AG09319 (cell line): ENCODE data around the gene SCFD2.

Source experiments
- DNase-seq: peaks from one replicate; pipeline ENCODE4 v3.0.0-alpha.2; 2010; ENCODE audit warnings: low read depth; ENCODE audit errors: extremely low read depth
- TF ChIP-seq, protein P1 (sequence below): IDR thresholded peaks from 2 replicates; pipeline ENCODE4 v1.5.1; 2011; ENCODE audit warnings: low read depth, mild to moderate bottlenecking, inconsistent platforms, low read length, moderate library complexity

The SCFD2 gene

DNA sequence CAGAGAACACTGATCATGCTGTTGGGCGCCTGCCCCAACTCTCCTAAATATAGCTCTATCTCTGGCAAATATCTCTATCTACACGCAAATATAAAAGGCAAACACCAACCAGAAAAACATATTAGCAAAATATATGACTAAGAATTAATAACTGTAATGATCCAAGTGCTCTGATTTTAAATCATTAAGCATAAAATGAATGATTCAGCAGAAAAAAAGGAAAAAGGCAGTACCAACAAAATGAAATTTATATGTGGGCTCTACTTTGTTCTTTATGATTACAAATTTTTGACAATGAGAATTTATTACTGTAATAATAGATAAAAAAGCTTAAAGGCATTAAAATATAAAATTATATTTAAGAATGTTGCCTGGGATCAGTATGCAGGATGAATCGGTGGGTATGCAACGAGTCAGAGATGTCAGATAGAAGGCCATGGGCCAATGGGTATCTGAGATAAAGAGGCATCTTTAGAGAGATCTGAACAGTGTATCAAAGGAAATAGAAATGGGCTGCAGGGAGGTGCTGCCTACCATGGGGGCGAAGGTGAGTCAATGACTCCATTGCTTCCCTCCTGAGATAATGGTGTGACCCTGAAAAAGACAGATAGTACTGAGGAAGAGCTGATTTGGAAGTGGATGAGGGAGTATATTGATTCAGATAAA, 234.8 kb downstream of the SCFD2 start:
- no peak for DNase-seq
- TF ChIP-seq, protein P1, sequence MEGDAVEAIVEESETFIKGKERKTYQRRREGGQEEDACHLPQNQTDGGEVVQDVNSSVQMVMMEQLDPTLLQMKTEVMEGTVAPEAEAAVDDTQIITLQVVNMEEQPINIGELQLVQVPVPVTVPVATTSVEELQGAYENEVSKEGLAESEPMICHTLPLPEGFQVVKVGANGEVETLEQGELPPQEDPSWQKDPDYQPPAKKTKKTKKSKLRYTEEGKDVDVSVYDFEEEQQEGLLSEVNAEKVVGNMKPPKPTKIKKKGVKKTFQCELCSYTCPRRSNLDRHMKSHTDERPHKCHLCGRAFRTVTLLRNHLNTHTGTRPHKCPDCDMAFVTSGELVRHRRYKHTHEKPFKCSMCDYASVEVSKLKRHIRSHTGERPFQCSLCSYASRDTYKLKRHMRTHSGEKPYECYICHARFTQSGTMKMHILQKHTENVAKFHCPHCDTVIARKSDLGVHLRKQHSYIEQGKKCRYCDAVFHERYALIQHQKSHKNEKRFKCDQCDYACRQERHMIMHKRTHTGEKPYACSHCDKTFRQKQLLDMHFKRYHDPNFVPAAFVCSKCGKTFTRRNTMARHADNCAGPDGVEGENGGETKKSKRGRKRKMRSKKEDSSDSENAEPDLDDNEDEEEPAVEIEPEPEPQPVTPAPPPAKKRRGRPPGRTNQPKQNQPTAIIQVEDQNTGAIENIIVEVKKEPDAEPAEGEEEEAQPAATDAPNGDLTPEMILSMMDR: no peak

DNA sequence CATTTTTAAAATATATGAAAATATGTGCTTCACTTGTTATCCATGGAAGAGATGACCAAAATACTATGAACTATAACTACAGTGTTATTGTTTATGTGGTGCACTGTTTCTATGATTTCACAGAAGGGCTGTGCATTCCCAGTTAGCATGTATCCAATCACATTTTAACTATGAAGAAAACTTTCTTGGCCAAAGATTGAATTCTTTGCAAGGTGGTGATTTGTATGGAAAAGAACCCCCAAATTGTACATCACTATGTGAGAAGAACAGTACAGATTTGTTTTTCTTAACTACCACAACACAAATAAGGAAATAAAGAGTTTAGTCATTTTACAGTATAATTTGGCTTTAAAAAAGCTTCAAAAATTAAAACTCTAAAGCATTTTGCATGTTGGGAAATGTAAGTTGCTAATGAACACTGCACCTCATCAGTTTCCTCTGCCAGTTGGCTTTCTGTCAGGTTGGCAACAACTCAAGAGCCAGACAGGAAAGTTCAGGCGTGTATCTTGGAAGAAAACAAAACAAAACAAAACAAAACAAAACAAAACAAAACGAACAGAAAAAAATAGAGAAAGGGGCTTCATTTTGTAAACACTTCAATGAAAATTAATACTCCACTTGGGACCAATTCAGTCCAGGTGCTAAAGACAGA, 237.0 kb downstream of the SCFD2 start:
- no peak for DNase-seq

DNA sequence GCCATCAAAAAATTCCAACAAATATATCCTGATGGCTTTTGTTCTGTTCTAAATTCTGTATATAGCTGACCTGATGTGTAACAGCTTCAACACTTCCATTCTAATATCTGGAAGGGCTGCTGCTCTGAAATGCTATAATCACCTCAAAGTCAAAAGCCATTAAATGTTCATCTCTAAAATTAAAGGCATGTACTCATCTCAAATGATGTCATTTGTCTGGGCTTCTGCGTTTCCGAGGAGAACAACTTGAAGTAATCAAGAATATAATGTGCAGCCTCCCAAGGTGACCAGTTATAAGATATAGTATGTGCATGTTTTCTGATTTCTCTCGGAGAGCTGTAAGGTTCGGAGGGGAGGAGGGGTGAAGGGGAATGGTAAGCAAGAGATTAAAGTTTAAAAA, 237.6 kb downstream of the SCFD2 start:
- TF ChIP-seq, protein P1: no peak

More for the DNA sequence above, 237.0 kb downstream of the SCFD2 start:
- TF ChIP-seq, protein P1: no peak

DNA sequence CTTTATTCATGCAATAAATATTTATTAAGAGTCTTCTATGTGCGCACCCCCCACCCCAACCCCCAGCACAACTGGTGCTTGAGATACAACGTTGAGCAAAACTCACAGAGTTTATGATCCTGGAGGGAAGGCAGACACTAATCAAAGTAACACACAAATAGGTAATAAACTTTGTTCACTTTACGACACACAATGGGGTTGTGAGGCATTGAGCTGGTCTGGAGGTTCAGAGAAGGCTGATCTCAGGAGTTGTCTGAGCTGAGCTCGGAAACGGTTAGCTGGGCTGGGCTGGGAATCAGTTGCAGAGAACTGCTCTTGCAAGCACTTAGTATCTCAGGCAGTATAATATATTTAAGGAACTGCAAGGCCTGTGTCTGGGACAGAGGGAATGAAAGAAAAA, 238.5 kb downstream of the SCFD2 start:
- TF ChIP-seq, protein P1: no peak
- DNase-seq: no peak

More for the DNA sequence above, 237.6 kb downstream of the SCFD2 start:
- no peak for DNase-seq

GRCh38 chr4:53126099-53126498, 239.8 kb downstream of the SCFD2 start:
- DNase-seq: no peak
- TF ChIP-seq, protein P1: no peak

DNA sequence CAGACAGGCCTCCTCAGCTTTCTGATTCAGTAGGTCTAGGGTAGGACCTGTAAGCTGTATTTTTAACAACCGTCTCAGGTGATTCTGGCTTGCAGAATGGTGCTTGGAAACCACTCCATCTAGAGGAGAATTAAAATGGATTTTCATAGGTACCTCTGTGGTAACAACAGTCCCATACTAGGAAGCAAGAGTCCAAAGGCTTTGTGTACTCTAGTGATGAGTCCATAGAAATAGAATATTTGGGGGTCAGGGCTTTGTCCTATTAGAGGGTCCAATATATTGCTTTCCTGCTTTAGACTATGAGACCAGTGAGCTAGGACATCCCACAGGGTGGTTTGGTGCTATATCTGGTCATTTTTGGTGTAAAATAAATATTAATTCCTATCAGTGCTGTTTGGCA, 242.0 kb downstream of the SCFD2 start:
- DNase-seq: no peak
- TF ChIP-seq, protein P1: no peak

DNA sequence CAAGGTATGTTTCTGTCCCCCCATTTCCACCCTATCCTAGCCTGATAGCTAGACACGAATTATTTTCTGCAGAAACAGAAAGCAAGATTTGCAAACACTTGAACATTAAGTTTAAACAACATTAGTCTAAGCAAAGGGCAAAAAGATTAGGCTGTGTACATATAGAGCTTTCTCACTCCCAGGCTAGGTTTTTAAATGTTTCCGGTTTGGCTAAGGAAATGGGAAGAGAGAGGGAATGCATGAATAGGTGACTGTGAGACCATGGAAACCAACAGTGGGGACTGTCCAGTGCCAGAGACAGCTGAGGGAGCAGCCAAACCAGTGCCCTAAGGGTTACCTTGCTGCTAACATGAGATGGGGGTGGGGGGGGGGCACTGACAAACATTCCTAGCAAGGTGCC, 242.7 kb downstream of the SCFD2 start:
- no peak for DNase-seq
- TF ChIP-seq, protein P1: no peak
